ENCODE measurements around the gene CEP131.

CEP131 gene

DNA sequence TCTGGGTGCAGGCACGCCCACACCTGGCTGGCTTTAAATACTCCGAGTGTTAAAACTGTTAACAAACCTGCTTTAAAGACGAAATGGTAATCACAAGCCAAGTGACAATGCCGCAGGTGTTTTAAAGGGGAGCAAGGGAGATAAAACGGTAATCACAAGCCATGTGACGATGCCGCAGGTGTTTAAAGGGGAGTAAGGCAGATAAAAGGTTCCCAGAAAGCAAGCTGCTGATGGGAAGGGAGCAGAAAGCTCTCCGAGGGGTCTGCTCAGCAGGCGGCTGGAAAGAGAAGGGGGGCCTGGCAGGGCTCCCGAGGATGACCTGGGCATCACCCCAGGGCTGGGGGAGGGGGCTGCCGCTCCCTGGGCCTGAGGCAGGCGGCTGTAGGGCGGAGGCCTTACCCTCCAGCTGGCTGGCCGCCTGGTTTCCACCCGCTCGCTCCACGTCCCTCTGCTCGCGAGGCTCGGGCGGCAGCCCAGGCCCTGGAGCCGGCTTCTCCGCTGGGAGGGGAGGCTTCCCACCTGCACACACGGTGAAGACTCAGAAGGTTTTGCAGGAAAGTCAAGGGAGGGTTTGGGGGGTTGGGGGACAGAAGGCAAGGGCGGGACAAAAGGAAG lies 28.4 kb upstream of the CEP131 start:
- Mint-ChIP-seq H3K4me1 (peaks cover 46% of the 10 kb centered on the region), H3K36me3 (ENCODE audit: low read depth) (peaks cover 12% of the 10 kb centered on the region), H3K27ac (no peak overlapping the region), H3K9me3 (no peaks in the 10 kb centered on the region), H3K27me3 (ENCODE audit: low read depth) (peaks cover 9% of the 10 kb centered on the region), H3K4me3 (no peak overlapping the region)
- TF ChIP-seq, protein P1, sequence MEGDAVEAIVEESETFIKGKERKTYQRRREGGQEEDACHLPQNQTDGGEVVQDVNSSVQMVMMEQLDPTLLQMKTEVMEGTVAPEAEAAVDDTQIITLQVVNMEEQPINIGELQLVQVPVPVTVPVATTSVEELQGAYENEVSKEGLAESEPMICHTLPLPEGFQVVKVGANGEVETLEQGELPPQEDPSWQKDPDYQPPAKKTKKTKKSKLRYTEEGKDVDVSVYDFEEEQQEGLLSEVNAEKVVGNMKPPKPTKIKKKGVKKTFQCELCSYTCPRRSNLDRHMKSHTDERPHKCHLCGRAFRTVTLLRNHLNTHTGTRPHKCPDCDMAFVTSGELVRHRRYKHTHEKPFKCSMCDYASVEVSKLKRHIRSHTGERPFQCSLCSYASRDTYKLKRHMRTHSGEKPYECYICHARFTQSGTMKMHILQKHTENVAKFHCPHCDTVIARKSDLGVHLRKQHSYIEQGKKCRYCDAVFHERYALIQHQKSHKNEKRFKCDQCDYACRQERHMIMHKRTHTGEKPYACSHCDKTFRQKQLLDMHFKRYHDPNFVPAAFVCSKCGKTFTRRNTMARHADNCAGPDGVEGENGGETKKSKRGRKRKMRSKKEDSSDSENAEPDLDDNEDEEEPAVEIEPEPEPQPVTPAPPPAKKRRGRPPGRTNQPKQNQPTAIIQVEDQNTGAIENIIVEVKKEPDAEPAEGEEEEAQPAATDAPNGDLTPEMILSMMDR (IDR thresholded peaks at IDR 0.05; ENCODE audit: unreplicated experiment in 3 of 3) = no peak

DNA sequence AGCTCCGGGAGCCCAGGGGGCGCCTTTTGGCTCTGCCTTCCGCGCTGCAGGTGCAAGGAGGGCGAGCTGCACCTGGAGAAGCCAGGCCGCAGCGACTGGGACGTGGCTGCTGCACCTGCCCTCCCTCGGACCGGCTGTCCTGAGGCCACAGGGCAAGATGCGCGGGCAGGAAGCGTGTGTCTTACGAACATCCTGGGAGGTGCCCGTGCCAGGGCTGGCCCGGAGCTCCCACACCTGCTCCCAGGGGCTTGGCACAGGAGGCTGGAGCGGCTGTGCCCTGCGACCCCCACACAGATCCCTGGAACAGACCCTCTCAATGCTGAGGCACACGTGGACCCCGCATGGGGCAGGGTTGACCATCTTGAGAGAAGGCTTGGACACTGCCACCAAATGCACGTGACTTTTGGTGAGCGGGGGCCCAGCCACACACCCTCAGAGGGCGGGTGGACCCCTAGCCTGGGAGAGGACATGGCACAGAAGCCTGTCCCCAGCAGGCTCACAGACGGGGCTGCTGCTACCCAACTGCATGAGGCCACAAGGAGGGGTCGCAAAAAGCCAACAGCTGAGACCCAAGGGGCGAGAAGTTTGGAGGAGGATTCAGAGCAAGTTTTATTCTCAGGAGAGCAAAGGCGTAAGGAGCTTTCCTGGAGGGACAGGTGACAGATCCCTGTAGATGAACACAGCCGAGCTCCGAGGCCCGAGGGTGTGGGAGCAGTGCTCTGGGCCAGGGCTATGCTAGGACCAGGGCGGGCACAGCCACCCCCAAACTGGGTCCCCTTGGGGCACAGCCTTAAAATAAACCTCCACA lies 27.7 kb upstream of the CEP131 start:
- no peak overlapping the region for H3K4me3 Mint-ChIP-seq
- H3K27ac Mint-ChIP-seq = no peak overlapping the region
- no peaks in the 10 kb centered on the region for H3K9me3 Mint-ChIP-seq
- peaks cover 12% of the 10 kb centered on the region for H3K36me3 Mint-ChIP-seq (ENCODE audit: low read depth)
- H3K4me1 Mint-ChIP-seq = peaks cover 46% of the 10 kb centered on the region
- peaks cover 9% of the 10 kb centered on the region for H3K27me3 Mint-ChIP-seq (ENCODE audit: low read depth)
- TF ChIP-seq, protein P1 (IDR thresholded peaks at IDR 0.05; ENCODE audit: unreplicated experiment in 3 of 3) = no peak

DNA sequence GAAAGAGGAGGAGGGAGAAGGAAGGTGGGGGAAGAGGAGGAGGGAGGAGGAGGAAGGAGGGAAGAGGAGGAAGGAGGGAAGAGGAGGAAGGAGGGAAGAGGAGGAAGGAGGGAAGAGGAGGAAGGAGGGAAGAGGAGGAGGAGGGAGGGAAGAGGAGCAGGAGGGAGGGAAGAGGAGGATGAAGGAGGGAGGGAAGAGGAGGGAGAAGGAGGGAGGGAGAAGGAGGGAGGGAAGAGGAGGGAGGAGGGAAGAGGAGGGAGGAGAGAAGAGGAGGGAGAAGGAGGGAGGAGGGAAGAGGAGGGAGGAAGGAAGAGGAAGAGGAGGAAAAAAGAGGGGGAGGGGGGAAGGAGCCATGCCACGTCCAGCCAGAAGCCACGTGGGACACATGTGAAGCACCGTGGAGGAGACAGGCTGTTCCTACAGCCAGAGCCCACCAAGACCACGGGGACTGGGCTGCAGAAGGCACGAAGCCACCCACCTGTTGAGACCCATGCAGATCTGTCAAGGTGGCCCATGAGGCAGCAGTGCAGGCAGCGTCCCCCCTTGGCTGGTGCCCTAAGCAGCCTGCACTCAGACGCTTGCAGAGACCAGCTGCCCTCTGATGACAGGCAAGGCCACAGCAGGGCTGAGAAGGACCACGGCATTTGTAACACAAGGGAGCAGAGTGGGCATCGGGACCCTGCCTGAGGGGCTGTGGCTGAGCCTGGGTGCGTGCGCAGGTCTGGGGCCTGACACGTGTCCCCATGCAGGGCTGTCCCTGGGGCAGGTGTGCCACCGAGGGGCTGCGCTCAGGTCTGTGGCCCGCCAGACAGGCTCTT lies 26.7 kb upstream of the CEP131 start:
- Mint-ChIP-seq H3K9me3 (no peaks in the 10 kb centered on the region), H3K4me3 (no peak overlapping the region), H3K4me1 (peaks cover 40% of the 10 kb centered on the region), H3K27me3 (ENCODE audit: low read depth) (peaks cover 4% of the 10 kb centered on the region), H3K36me3 (ENCODE audit: low read depth) (peaks cover 12% of the 10 kb centered on the region), H3K27ac (no peak overlapping the region)
- TF ChIP-seq, protein P1 (IDR thresholded peaks at IDR 0.05; ENCODE audit: unreplicated experiment in 3 of 3) = no peak

GRCh38 chr17:81248649-81249048 lies 25.9 kb upstream of the CEP131 start:
- Mint-ChIP-seq H3K4me3 (no peak overlapping the region), H3K36me3 (ENCODE audit: low read depth) (peaks cover 12% of the 10 kb centered on the region), H3K27me3 (ENCODE audit: low read depth) (peaks cover 4% of the 10 kb centered on the region), H3K9me3 (no peaks in the 10 kb centered on the region), H3K27ac (no peak overlapping the region), H3K4me1 (peaks cover 37% of the 10 kb centered on the region)
- TF ChIP-seq, protein P1 (IDR thresholded peaks at IDR 0.05; ENCODE audit: unreplicated experiment in 3 of 3) = no peak

- H3K4me1 Mint-ChIP-seq = peaks cover 25% of the 10 kb centered on the region
- no peak overlapping the region for H3K27ac Mint-ChIP-seq
- H3K27me3 Mint-ChIP-seq (ENCODE audit: low read depth) = peaks cover 1% of the 10 kb centered on the region
Observed at GRCh38 chr17:81247339-81247990, 24.7 kb upstream of the CEP131 start.

More at GRCh38 chr17:81247339-81247990, 24.7 kb upstream of the CEP131 start:
- TF ChIP-seq, protein P1 (IDR thresholded peaks at IDR 0.05; ENCODE audit: unreplicated experiment in 3 of 3) = no peak
- no peaks in the 10 kb centered on the region for H3K9me3 Mint-ChIP-seq
- no peak overlapping the region for H3K4me3 Mint-ChIP-seq
- peaks cover 7% of the 10 kb centered on the region for H3K36me3 Mint-ChIP-seq (ENCODE audit: low read depth)

All from nephron (organoid).